ENCODE data around the gene TBX2. TPM values are rescaled to one million over a fixed set of nuclear protein-coding genes. Genes with fewer than 3 reads are reported as not detected.

Gene TBX2
- total RNA-seq, 1 donor from 2014 or later, result not detected

DNA sequence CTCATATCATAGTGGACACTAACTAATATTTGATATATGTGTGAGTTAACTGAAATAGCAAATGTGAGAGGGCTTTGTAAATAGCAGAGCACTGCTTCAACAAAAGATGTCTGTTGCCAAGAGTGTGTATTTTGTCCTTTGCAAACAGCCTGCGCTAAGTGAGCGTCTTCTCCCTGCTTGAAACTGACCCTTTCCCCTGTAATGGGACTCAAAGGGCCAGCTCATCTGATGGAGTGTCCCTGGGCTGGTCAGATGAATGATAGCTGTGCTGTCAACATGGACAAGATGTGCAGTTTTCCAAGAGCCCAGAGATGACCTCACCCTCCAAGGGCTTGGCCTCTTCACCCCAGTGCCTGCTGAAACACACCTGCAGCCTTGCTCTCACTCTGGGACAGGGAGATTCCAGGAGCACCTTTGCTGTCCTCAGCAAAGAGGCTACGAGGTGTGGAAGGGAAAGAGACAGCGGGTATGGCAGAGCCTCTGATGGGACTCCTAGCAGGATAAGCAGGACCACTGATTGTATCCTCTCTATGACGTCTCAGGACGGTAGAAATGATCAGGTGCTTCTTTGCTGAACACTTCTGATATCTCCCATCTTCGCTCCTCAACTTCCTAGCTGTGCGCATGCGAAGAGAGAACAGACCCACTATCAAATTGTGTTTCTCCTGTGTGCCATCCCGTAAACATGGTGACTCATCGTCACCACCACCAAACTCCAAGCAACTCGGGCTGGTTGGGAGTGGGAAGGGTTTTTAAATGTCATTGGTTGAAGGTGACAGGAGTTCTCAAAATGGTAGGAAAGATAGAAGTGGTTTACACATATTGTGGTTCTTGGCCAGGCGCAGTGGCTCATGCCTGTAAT is 35.8 kb upstream of the TBX2 start:
- intact Hi-C loops (cut with micrococcal nuclease), result no loop called here
- Mint-ChIP-seq H3K9me3 (no peaks in the 10 kb centered on the region), H3K36me3 (ENCODE audit: low read depth) (no peaks in the 10 kb centered on the region), H3K27ac (no peak overlapping the region), H3K4me3 (no peak overlapping the region), H3K4me1 (no peaks in the 10 kb centered on the region), H3K27me3 (no peaks in the 10 kb centered on the region)
- DNase-seq, result no peak

DNA sequence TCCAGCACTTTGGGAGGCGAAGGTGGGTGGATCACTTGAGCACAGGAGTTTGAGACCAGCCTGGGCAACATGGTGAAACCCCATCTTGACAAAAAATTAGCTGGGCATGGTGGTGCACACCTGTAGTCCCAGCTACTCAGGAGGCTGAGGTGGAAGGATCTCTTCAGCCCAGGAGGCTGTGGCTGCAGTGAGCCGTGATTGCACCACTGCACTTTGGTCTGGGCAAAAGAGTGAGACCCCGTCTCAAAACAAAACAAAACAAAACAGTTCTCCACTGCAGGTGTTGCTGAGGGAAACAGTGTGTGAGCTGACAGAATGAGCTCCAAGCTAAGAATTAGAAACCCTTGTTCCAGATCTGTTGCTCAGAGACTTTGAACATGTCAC is 35.2 kb upstream of the TBX2 start:
- Mint-ChIP-seq H3K27me3 (no peaks in the 10 kb centered on the region), H3K4me3 (no peak overlapping the region), H3K27ac (no peak overlapping the region), H3K9me3 (no peaks in the 10 kb centered on the region), H3K36me3 (ENCODE audit: low read depth) (no peaks in the 10 kb centered on the region), H3K4me1 (no peaks in the 10 kb centered on the region)
- DNase-seq, result no peak
- intact Hi-C loops (cut with micrococcal nuclease), result no loop called here

DNA sequence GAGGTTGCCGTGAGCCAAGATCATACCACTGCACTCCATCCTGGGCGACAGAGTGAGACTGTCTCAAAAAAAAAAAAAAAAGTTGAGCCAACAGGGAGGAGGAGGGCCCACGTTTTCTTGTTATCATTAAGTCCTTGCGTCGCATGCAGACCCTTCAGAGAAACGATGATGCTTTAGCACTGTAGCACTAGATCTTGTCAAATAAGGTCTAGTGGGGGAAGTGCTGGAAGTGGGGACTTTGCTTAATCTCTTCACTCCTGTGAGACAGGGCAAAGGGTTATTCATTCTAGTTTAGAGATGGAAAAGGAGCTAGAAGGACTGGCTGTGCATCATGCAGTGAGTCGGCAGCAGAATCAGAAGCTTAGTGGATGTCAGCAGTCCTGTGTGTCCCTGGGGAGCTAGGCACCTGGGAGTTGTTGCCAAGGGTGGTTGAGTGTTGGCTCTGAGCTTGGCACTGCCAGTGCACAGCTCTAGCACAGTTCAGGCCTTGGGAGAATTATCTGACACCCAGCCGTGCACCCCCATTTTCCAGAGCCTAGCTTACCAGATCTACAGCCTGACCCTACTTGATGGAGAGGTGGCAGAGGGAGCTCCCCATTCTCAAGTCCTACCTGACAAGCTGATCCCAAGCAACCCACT is 33.4 kb upstream of the TBX2 start:
- H3K27me3 Mint-ChIP-seq, result no peaks in the 10 kb centered on the region
- no peak overlapping the region for H3K27ac Mint-ChIP-seq
- no peaks in the 10 kb centered on the region for H3K36me3 Mint-ChIP-seq (ENCODE audit: low read depth)
- no peak overlapping the region for H3K4me3 Mint-ChIP-seq
- no peak for DNase-seq
- no peaks in the 10 kb centered on the region for H3K9me3 Mint-ChIP-seq
- intact Hi-C loops (cut with micrococcal nuclease), result no loop called here
- H3K4me1 Mint-ChIP-seq, result no peaks in the 10 kb centered on the region

DNA sequence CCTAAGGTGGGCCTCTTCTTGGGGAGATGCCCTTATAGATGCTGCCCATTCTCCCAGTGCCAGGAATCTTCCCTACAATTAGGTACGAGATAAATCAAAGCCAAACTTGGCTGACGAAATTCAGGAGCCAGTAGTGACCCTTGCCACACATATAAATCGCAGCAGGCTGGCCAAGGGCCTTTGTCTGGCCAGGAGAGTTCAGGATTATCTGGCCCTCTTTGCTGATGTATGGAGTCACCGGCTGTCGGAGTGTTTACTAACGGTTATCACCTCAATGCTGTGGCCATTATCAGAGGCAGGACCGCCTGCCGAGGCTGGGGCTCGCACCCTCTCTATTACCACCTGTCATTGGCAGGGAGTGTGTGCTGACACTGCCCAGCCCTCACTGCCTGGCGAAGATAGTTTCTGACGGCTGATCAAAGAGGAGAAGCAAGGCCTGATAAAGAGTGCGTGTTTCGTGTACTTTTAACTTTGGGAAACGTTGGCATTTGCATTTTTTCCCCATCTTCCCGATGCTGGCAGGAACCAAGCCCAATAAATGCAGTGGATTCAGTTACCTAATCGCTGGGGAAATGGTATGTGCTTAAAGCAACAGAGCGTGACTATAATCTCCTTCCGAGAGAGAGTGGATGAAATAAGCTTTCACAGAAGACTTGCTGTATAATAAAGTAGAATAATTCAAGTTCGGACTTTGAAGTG is 32.8 kb upstream of the TBX2 start:
- intact Hi-C loops (cut with micrococcal nuclease), result no loop called here
- Mint-ChIP-seq H3K9me3 (no peaks in the 10 kb centered on the region), H3K36me3 (ENCODE audit: low read depth) (no peaks in the 10 kb centered on the region), H3K27me3 (no peaks in the 10 kb centered on the region), H3K27ac (no peak overlapping the region), H3K4me1 (no peaks in the 10 kb centered on the region), H3K4me3 (no peak overlapping the region)
- DNase-seq, result no peak

DNA sequence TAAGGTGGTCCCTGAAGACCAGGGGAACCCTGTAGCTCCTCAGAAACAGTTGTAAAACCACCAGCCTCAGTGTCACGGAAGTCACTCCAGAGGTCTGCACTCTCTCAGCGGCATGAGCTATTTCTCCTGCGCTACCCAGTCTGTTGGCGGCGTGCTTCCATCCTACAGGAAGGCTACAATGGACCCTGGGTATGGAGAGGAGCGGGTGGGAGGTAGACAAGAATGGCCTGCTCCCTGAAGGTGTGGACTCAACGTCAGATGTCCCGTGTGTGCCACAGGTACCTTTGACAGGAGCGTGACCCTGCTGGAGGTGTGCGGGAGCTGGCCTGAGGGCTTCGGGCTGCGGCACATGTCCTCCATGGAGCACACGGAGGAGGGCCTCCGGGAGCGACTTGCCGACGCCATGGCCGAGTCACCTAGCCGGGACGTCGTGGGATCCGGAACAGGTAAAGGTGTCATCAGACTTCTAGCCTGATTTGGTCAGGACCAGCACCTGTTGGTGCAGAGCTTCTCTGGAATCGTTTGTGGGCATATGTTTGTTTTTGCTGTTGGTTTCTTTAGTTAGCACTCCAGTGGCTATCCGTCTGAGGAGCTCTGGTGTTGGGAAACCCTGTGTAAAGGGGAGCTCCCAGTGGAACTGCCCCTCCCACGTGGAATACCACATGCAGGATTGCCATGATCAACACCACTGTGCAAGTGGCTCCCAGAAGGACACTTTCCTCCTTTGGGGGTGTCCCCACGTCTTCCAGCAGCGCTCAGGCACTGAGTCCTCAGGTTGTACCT is 31.4 kb upstream of the TBX2 start:
- DNase-seq, result no peak
- H3K9me3 Mint-ChIP-seq, result no peaks in the 10 kb centered on the region
- intact Hi-C loops (cut with micrococcal nuclease), result no loop called here
- no peak overlapping the region for H3K27ac Mint-ChIP-seq
- no peaks in the 10 kb centered on the region for H3K36me3 Mint-ChIP-seq (ENCODE audit: low read depth)
- no peak overlapping the region for H3K4me3 Mint-ChIP-seq
- H3K27me3 Mint-ChIP-seq, result no peaks in the 10 kb centered on the region
- H3K4me1 Mint-ChIP-seq, result no peaks in the 10 kb centered on the region

DNA sequence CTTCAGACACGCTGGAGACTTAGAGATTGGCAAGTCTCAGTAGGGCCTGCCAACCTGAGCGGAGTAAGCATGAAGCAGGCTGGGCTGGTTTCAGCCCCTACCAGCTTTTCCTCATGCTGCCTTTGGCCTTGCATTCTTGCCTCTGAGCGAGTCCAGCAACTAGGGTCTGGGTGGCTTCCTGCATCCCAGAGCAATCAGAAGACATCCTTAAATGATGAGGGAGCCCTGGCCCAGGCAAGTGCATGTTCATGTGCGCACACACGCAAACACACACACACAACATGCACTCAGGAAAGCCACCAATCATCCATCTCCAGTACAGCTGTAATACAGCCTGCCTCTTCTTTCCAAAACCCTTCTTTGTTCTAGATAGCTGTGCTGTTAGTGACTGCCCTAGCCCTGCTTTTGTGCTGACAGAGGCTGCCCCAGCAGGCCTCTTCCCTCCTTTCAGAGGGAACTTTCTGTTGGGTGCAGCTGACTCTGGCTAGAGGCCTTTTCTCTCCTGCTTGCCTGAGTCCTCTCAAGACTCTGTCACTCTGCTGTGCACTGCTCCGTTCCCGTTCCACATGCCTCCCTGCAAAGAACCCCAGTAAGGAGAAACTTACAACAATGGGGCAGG is 30.7 kb upstream of the TBX2 start:
- DNase-seq, result no peak
- H3K27me3 Mint-ChIP-seq, result no peaks in the 10 kb centered on the region
- no peak overlapping the region for H3K4me3 Mint-ChIP-seq
- intact Hi-C loops (cut with micrococcal nuclease), result no loop called here
- no peaks in the 10 kb centered on the region for H3K9me3 Mint-ChIP-seq
- H3K4me1 Mint-ChIP-seq, result no peaks in the 10 kb centered on the region
- no peaks in the 10 kb centered on the region for H3K36me3 Mint-ChIP-seq (ENCODE audit: low read depth)
- no peak overlapping the region for H3K27ac Mint-ChIP-seq

DNA sequence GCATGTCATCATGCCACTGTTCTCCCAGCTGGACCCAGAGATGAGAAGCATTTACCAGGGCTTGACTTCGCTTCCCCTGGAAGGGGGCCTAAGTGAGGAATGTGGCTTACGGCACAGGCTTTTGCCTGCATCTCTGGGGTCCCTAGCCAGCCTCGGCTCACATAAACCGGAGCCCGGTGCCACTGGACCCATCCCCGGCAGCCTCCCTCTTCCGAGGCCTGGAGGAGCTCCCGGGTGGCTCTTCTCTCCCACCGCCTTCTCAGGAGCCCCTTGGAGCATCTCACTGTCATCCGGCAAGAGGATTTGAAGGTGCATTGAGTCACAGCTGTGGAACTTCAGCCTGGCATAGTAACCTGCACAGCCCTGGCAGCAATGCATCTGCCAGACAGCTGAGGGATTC is 29.9 kb upstream of the TBX2 start:
- Mint-ChIP-seq H3K27me3 (no peaks in the 10 kb centered on the region), H3K27ac (no peak overlapping the region), H3K4me3 (no peak overlapping the region), H3K9me3 (no peaks in the 10 kb centered on the region), H3K36me3 (ENCODE audit: low read depth) (no peaks in the 10 kb centered on the region), H3K4me1 (no peaks in the 10 kb centered on the region)
- intact Hi-C loops (cut with micrococcal nuclease), result no loop called here
- no peak for DNase-seq

DNA sequence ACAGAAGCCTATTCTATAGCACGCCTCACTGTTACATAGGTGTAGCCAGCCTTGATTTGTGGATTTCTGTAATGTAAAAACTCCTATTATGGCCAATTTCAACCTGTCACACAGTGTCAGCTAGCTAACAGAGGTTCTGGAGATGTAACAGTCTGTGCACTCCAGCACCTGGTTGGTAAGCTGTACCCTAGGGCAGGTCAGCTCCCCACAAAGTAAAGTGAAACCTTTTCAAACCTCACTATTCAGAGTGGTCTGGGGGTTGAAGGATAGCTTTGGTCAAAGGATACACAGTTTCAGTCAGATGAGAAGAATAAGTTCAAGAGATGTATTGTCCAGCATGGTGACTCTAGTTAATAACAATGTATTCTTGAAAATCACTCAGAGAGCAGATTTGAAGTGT is 28.5 kb upstream of the TBX2 start:
- Mint-ChIP-seq H3K4me1 (no peaks in the 10 kb centered on the region), H3K4me3 (no peak overlapping the region), H3K36me3 (ENCODE audit: low read depth) (no peaks in the 10 kb centered on the region), H3K27ac (no peak overlapping the region), H3K27me3 (no peaks in the 10 kb centered on the region), H3K9me3 (no peaks in the 10 kb centered on the region)
- intact Hi-C loops (cut with micrococcal nuclease), result no loop called here
- no peak for DNase-seq

DNA sequence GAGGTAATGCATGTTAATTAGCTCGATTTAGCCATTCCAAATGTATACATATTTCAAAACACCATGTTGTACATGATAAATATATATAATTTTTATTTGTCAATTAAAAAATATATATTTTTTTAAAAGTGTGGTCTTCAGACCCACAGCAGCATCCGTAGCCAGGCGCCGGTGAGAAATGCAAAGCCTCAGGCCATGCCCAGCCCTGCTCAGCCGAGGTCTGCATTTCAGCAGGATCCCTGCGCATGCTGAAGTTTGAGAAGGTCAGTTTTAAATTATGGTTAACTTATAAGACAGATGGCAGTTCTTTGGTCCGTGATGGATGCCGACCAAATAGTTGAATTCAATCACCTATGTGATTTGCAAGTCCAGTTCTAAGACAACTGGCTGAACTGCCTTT is 28.0 kb upstream of the TBX2 start:
- H3K4me1 Mint-ChIP-seq, result no peaks in the 10 kb centered on the region
- H3K4me3 Mint-ChIP-seq, result no peak overlapping the region
- DNase-seq, result no peak
- H3K36me3 Mint-ChIP-seq (ENCODE audit: low read depth), result no peaks in the 10 kb centered on the region
- intact Hi-C loops (cut with micrococcal nuclease), result no loop called here
- H3K9me3 Mint-ChIP-seq, result no peaks in the 10 kb centered on the region
- no peaks in the 10 kb centered on the region for H3K27me3 Mint-ChIP-seq
- no peak overlapping the region for H3K27ac Mint-ChIP-seq

DNA sequence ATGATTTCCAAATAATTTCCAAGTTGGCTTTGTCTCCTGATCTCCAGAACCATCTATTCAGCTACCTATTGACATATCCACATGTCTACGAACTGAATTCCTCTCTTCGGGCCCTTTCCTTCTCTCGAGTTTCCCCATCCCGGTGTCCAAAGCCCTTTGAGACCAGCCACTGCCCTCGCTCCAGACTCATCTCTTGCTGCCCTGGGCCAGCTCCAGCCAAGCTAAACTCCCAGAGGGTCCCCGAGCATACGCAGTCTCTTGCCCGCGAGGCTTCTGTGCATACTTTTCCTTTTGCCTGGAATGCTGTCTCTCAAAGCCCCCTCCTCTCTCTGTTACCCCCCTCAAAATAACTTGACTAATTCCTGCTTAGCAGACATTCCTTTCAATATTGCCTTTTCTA is 27.2 kb upstream of the TBX2 start:
- intact Hi-C loops (cut with micrococcal nuclease), result no loop called here
- Mint-ChIP-seq H3K9me3 (no peaks in the 10 kb centered on the region), H3K4me1 (no peaks in the 10 kb centered on the region), H3K4me3 (no peak overlapping the region), H3K36me3 (ENCODE audit: low read depth) (no peaks in the 10 kb centered on the region), H3K27me3 (no peaks in the 10 kb centered on the region), H3K27ac (no peak overlapping the region)
- no peak for DNase-seq

DNA sequence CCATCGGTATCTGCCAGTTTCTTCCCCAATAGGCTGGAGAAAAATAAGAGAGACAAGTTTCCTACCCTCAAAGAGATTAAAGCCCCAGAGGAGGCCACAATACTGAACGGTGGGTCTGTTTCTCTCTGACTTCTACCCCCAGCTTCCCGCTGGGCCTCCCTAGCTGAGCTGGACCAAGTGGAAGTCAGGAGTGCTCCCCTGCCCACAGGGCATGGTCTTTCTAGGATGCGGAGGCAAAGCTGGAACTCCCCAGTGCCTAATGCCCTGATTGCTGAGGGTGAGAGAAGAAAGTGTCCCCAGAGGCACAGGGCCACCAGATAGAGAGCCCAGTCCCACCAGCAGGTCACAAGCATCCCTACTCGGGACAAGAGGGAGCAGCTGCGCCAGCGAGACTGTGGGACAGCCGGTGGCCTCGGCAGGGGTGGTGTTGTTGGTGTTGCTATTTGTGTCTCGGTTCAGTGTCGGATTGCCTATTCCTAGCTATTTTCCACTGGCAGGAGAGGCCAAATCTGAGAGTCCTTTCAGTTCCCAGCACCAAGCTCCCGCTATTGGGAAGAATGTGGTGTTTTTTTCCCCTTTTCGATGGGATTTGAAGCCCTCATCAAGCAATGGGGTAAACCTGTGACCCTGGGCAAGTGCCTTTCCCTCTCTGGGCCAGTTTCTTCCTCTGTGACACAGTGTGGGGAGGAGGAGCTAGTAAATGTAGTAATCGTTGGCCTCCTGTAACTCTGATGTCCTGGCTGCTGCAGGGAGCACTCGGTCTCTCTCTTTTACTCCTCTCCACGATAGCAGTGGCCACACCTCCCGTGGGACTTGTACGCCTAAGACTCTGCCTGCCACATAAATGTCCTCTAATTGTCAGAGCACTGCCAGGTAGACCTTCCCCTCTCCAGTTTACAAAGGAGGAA is 22.5 kb upstream of the TBX2 start:
- no peak overlapping the region for H3K27ac Mint-ChIP-seq

DNA sequence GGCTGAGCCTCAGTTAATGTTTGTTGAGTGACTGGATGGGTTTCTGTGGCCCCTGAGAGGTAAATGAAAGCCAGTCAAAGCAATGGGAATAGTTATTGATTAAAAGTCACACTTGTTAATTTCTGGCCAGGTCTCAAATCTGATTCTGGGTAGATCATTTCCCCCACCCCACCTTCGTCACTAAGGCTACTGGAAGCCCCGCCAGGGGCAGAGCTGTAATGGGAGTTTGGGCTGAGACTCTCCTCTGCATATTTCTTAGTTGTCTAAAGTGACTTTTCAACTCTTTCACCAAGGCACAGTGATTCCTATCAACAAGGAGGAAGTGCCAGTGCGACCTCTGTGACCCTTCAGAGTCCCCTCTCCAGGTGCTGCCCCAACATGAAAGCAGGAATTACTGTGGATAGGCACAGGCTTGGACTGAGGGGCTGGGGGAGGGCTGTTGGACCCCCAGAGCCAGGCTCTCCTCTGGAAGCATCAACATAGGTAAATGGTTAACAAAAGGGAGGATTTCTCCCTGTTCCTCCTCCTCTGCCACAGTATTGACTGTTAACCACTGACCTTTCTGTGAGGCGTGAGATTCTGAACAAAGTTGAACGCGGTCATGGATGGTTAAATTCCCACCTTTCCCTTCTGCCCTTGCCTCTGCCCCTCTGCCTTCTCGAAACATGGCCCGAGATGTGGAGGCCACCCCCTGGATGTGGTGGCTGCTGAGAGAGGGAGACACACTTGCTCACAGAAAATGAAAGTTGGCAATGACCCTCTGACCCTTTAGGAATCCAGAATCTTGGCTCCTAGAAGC is 20.8 kb upstream of the TBX2 start:
- Mint-ChIP-seq H3K9me3 (no peaks in the 10 kb centered on the region), H3K27ac (no peak overlapping the region), H3K27me3 (no peaks in the 10 kb centered on the region), H3K36me3 (ENCODE audit: low read depth) (no peaks in the 10 kb centered on the region), H3K4me1 (no peaks in the 10 kb centered on the region), H3K4me3 (no peak overlapping the region)
- no peak for DNase-seq
- intact Hi-C loops (cut with micrococcal nuclease), result no loop called here

More for the DNA sequence above, 22.5 kb upstream of the TBX2 start:
- Mint-ChIP-seq H3K4me1 (no peaks in the 10 kb centered on the region), H3K4me3 (no peak overlapping the region), H3K36me3 (ENCODE audit: low read depth) (no peaks in the 10 kb centered on the region), H3K27me3 (no peaks in the 10 kb centered on the region), H3K9me3 (no peaks in the 10 kb centered on the region)
- intact Hi-C loops (cut with micrococcal nuclease), result no loop called here
- no peak for DNase-seq

All from activated CD4-positive, alpha-beta T cell treated with anti-CD3 and anti-CD28 coated beads, Interleukin-2, amount 10 ng/mL, durations not matched to agents 24 days and 14 days (primary cell).